Astrocyte of the hippocampus (primary cell): ENCODE data around the gene SGPL1.
A peak's percentile ranks its signal among the peaks of the same experiment; 100 is the strongest.

Experiments used
- DNase-seq: peaks from one replicate; pipeline ENCODE4 v3.0.0; 2011; ENCODE audit warnings: low read depth, low spot score

The SGPL1 gene

GRCh38 chr10:70921285-70921684 lies 105.5 kb downstream of the SGPL1 start:
- DNase-seq: no peak

DNA sequence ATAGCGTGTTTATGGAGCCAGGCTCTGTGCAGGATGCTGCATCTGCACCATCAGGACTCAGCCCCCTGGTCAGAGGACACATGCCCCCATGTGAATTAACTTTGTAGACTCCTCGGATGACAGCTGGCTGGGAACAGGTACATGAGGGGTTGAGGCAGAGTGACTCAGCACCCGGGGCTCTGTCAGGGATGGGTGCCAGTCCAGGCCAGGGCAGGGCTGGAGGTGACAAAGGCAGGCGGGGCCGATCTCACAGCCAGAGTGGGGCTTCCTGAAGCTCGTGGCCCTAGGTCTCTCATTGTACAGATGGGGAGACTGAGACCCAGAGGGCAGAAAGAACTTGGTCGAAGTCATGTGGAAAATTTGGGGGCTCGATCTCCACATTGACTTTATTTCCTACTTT lies 107.9 kb downstream of the SGPL1 start:
- no peak for DNase-seq

DNA sequence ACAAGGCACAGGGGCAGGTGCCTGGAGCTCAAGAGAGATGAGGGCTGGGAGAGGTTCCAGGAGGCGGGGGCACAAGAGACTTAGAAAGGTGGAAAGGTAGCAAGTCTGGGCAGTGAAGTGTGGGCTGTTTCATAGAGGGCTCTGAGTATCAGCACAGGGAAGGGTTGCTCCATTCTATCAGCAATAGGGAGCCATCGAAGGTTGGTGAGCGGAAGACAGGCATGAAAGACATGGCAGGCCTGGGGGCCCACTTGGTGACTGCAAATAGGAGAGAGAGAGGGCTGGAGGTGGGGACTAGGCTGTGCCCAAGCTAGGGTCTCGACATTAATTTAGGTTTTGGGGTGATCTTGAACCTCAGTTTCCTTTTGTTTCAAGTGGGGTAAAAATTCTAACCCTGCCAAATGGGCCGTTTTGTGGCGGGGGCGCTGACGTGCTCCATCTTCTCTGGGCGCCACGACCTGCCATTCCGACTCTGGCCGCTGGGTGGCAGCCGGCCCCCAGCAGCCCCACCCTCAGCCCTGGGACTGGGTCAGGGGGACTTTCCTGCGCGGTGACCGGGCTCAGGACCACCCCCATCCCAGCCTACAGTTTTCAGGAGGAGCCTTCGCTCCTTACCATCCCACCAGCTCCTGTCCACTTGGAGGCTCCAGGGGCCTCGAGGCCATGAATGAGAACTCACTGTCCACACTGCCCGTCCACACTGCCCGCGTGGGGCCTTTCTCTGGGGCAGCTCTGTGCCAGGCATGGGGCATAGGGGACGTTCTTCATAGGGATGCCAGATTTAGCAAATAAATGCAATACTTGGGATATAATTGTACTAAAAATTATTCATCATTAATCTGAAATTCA lies 109.9 kb downstream of the SGPL1 start:
- peak; percentile 73 for DNase-seq

DNA sequence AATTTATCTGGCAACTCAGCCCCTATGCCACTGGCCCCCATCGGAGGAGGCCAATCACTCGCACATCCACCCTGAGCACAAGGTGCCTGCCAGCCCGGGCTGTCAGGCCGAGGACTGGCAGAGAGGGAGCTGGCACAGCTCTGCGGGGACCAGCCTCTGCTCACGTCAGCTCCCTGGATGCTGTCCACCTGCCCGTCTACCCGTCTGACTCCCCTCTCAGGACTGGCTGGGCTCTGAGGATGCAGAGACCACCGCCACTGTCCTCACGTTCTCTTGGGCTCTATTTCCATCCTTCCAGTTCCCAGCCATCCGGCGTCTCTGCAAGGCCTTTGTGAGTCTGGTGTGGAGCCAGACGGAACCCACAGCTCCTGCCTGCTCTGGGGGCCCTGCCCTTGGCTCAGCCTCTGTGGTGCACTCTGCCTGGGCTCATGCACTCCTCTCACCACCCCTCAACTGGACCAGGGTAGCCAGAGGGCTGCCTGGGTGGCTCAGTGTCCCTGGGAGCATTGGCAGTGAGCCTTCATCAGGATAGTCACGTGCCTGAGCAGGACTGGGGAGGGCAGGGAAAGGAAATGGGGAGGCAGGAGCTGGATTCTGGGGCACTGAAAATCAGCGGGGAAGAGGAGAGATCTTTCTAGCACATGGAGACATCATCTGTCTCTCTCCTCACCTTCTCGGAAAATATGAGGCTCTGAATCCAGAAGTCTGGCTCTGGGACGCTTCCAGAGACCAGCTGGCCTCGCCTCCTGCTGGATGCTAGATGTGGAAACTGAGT lies 110.7 kb downstream of the SGPL1 start:
- no peak for DNase-seq

DNA sequence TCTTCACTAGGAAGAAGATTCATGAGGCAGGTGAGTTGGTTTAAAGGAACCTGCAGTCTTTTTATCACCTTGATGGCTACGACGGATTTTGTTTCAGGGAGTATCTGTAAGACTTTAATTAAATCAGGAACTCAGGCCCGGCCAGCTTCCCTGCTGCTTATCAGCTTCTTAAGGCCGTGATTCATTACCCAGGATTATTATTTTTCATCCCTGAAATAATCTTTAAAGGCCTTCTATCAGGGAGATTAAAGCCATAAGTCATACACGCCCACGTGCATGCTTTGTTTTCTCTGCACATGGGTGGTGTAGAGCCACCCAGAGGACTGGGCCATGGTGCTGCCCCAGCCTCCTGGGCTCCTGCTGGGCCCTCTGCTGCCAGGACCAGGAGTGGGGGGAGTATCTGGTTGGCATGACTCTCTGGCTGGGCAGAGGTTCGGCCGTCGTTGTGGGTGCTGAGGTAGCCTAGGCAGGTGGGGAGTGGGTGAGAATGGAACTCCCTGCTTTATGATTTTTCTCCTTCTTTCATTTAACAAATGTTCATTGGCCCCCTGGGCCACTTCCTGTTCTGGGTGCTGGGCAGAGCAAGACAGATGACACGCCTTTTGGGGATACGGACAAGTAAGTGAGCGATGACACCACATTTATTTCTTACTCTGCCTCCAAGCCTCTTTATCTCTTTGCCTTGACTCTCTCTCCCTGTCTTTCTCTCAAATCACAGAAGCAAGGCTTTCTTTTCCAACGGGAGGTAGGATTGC lies 111.6 kb downstream of the SGPL1 start:
- no peak for DNase-seq

- no peak for DNase-seq
Measured at GRCh38 chr10:70928140-70928539, 112.4 kb downstream of the SGPL1 start.

GRCh38 chr10:70930263-70931000 lies 114.7 kb downstream of the SGPL1 start:
- no peak for DNase-seq
